ENCODE results near the gene MKLN1. TPM values are rescaled to one million over a fixed set of nuclear protein-coding genes. Genes with fewer than 3 reads are reported as not detected.
A peak's percentile ranks its signal among the peaks of the same experiment; 100 is the strongest.

The MKLN1 gene
- total and polyA plus RNA-seq, 7 donors = 6.6 to 68.1 (median 48.2) TPM

DNA sequence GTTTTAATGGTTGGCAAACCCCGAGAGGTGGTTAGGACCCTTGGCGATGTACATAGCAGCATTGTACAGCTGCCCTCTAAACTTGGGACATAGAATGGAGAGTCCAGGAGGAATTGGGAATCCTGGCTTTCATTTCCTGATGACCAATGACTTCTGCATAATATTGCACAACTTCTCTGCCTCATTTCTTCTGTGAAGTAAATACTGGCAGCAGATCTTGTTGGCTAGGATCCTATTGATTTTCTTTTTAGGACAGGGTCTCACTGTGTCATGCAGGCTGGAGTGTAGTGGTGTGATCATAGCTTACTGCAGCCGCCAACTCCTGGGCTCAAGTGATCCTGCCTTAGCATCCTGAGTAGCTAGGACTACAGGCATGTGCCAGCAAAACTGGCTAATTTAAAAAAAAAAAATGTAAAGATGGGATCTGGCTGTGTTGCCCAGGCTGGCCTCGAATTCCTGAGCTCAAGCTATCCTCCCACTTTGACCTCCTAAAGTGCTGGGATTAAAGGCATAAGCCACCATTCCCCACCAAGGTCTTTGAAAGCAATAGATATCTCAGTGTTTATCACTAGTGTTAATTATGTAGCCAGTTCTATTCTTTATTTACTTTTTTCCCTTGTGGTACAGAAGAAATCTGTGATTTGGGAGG lies 170.7 kb downstream of the MKLN1 start:
- H3K27me3 ChIP-seq = no peaks in the 10 kb centered on the region

DNA sequence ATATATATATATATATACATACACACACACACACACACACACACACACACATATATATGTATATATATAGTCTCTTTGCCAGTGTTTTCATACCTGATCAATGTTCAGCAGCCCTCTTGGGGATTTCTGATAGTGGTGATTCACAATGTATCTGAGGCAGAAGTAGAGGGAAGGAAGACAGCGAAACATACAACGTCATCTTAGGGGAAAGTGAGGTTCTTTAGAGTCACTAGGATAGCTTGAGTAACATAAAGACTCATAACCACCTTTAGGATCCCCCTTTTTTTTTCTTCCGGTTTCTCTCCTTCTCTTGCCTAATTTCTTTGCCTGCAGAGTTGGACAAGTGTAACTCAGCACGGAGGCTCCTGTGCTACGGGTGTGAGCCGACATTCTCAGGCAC lies 172.1 kb downstream of the MKLN1 start:
- Histone ChIP-seq H3K4me1 (peaks cover 0 to 27% (median 15%) of the 10 kb centered on the region in 4 donors), H3K4me3 (no peak overlapping the region), H3K36me3 (peaks cover 0 to 26% (median 0%) of the 10 kb centered on the region in 4 donors), H3K27me3 (no peaks in the 10 kb centered on the region), H3K9me3 (no peaks in the 10 kb centered on the region), H3K27ac (no peak overlapping the region)
- TF ChIP-seq, protein P1, sequence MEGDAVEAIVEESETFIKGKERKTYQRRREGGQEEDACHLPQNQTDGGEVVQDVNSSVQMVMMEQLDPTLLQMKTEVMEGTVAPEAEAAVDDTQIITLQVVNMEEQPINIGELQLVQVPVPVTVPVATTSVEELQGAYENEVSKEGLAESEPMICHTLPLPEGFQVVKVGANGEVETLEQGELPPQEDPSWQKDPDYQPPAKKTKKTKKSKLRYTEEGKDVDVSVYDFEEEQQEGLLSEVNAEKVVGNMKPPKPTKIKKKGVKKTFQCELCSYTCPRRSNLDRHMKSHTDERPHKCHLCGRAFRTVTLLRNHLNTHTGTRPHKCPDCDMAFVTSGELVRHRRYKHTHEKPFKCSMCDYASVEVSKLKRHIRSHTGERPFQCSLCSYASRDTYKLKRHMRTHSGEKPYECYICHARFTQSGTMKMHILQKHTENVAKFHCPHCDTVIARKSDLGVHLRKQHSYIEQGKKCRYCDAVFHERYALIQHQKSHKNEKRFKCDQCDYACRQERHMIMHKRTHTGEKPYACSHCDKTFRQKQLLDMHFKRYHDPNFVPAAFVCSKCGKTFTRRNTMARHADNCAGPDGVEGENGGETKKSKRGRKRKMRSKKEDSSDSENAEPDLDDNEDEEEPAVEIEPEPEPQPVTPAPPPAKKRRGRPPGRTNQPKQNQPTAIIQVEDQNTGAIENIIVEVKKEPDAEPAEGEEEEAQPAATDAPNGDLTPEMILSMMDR (IDR thresholded peaks at IDR 0.05) = no peak
- TF ChIP-seq EP300 (IDR thresholded peaks at IDR 0.05) (no peak), POLR2AphosphoS5 (IDR thresholded peaks at IDR 0.05) (no peak), POLR2A (IDR thresholded peaks at IDR 0.05) (no peak)
- intact Hi-C loops (cut with DNase I) = no loop called here
- whole genome bisulfite sequencing, 2 donors = 96 to 97% methylated on average over 6 of the region's 6 CpGs
- DNase-seq = no peak

More for the DNA sequence above, 170.7 kb downstream of the MKLN1 start:
- WGBS, 2 donors = 90 to 94% methylated on average over 4 of the region's 4 CpGs
- Histone ChIP-seq H3K36me3 (peaks cover 0 to 13% (median 0%) of the 10 kb centered on the region in 4 donors), H3K4me1 (peaks cover 0 to 22% (median 13%) of the 10 kb centered on the region in 4 donors), H3K9me3 (no peaks in the 10 kb centered on the region), H3K27ac (peak overlapping the region; percentile 19 to 42 (median 40)), H3K4me3 (no peak overlapping the region)
- TF ChIP-seq POLR2AphosphoS5 (IDR thresholded peaks at IDR 0.05) (no peak), EP300 (IDR thresholded peaks at IDR 0.05) (no peak), POLR2A (IDR thresholded peaks at IDR 0.05) (no peak)
- TF ChIP-seq, protein P1 (IDR thresholded peaks at IDR 0.05) = no peak
- DNase-seq = no peak
- intact Hi-C loops (cut with DNase I) = no loop called here

DNA sequence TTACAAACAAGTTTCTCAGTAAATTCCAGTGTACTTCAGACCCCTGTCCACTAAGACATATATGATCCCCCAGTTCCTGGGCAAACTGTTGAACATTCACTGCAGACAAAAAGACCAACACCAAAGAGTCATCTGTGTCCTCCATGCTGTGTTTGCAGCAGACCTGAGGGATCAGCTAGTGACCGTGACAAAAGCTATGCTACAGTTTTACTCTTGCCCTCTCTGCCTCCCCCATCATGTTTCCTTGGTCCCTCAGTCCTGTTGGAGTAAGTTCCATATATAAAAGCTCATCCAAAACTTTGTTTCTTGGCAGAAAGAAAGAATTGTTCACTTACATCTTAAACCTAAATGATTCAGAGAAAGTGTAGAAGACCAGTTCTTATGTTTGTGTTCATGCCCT lies 172.7 kb downstream of the MKLN1 start:
- Histone ChIP-seq H3K27ac (no peak overlapping the region), H3K4me1 (peaks cover 0 to 27% (median 15%) of the 10 kb centered on the region in 4 donors), H3K9me3 (no peaks in the 10 kb centered on the region), H3K27me3 (no peaks in the 10 kb centered on the region), H3K4me3 (no peak overlapping the region), H3K36me3 (peaks cover 0 to 32% (median 0%) of the 10 kb centered on the region in 4 donors)
- intact Hi-C loops (cut with DNase I) = no loop called here
- 98% methylated on average over 1 of the region's 1 CpG for WGBS, 2 donors
- no peak for TF ChIP-seq POLR2AphosphoS5 (IDR thresholded peaks at IDR 0.05)
- TF ChIP-seq, protein P1 (IDR thresholded peaks at IDR 0.05) = no peak
- no peak for TF ChIP-seq EP300 (IDR thresholded peaks at IDR 0.05)
- TF ChIP-seq POLR2A (IDR thresholded peaks at IDR 0.05) = no peak
- no peak for DNase-seq

DNA sequence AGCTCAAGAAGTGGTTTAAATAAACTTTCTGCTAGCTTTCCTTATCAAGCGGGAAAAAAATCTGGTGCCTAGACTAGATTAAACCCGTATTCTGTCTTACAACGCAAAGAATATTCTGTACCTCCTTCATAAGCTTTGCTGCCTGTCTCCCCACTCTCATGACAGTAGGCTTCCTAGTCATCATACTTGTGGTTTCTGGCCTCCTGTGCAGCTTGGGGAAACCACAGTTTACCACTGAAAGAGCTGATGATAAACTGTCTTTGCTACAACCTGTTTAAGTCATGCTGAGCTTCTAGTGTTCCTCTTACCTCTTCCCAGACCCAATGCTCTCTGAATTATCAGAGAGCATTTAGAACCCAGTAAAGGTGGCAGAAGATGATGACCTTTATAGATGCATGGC lies 173.7 kb downstream of the MKLN1 start:
- WGBS, 2 donors = 57 to 90% methylated on average over 3 of the region's 3 CpGs
- Histone ChIP-seq H3K27ac (no peak overlapping the region), H3K9me3 (no peaks in the 10 kb centered on the region), H3K4me1 (peaks cover 0 to 27% (median 15%) of the 10 kb centered on the region in 4 donors), H3K36me3 (peaks cover 0 to 42% (median 0%) of the 10 kb centered on the region in 4 donors), H3K4me3 (no peak overlapping the region), H3K27me3 (no peaks in the 10 kb centered on the region)
- intact Hi-C loops (cut with DNase I) = no loop called here
- TF ChIP-seq EP300 (IDR thresholded peaks at IDR 0.05) (no peak), POLR2A (IDR thresholded peaks at IDR 0.05) (no peak), POLR2AphosphoS5 (IDR thresholded peaks at IDR 0.05) (no peak)
- TF ChIP-seq, protein P1 (IDR thresholded peaks at IDR 0.05) = no peak
- DNase-seq = no peak
